Fibroblast of villous mesenchyme (primary cell): ENCODE measurements around the gene CASTOR1. TPM values are rescaled to one million over a fixed set of nuclear protein-coding genes. Genes with fewer than 3 reads are reported as not detected.
A peak's percentile ranks its signal among the peaks of the same experiment; 100 is the strongest.

Experiments
- DNase-seq: peaks from one replicate; pipeline ENCODE4 v3.0.0-alpha.2; 2010; ENCODE audit warnings: low read depth
- H3K4me3 ChIP-seq: 2 replicates; pipeline ENCODE4 v1.5.1; 2011; ENCODE audit warnings: low read depth, mild to moderate bottlenecking, low read length
- total RNA-seq: library from RNA; depleted of rRNA; stranded (reverse); fragments of >200 nt; gene quantifications from 2 replicates; pipeline ENCODE4 v1.2.3, GENCODE V29; 2012
- TF ChIP-seq, protein P1 (sequence below): IDR thresholded peaks from 2 replicates; pipeline ENCODE4 v1.5.1; 2012; ENCODE audit warnings: low read depth, mild to moderate bottlenecking, low read length; ENCODE audit not compliant: insufficient read depth

CASTOR1 gene
- total RNA-seq, 1 donor: 4.3 TPM

- TF ChIP-seq, protein P1, sequence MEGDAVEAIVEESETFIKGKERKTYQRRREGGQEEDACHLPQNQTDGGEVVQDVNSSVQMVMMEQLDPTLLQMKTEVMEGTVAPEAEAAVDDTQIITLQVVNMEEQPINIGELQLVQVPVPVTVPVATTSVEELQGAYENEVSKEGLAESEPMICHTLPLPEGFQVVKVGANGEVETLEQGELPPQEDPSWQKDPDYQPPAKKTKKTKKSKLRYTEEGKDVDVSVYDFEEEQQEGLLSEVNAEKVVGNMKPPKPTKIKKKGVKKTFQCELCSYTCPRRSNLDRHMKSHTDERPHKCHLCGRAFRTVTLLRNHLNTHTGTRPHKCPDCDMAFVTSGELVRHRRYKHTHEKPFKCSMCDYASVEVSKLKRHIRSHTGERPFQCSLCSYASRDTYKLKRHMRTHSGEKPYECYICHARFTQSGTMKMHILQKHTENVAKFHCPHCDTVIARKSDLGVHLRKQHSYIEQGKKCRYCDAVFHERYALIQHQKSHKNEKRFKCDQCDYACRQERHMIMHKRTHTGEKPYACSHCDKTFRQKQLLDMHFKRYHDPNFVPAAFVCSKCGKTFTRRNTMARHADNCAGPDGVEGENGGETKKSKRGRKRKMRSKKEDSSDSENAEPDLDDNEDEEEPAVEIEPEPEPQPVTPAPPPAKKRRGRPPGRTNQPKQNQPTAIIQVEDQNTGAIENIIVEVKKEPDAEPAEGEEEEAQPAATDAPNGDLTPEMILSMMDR: no peak
- no peak overlapping the region for H3K4me3 ChIP-seq
- no peak for DNase-seq
Observed at GRCh38 chr22:30265131-30265720, 24.1 kb downstream of the CASTOR1 start.

DNA sequence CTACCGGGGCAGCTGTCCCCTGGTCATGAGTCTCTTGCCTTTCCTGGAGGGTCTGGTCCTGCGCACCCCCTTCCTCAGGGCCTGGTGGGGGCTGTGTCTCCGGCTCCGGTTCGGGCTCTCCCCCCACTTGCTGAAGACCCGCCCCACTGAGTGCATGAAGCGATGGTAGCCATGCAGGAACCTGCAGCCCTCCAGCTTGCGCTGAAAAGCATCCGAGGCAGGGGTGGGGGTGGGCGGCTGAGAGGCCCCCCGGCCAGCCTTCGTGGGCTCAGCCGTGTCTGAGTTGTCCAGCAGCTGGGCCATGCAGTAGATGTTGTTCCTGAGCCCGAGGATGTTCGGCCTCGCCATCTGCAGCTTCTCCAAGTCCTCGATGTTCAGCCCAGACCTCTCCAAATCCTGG, 25.4 kb downstream of the CASTOR1 start:
- TF ChIP-seq, protein P1: no peak
- no peak for DNase-seq
- H3K4me3 ChIP-seq: no peak overlapping the region

DNA sequence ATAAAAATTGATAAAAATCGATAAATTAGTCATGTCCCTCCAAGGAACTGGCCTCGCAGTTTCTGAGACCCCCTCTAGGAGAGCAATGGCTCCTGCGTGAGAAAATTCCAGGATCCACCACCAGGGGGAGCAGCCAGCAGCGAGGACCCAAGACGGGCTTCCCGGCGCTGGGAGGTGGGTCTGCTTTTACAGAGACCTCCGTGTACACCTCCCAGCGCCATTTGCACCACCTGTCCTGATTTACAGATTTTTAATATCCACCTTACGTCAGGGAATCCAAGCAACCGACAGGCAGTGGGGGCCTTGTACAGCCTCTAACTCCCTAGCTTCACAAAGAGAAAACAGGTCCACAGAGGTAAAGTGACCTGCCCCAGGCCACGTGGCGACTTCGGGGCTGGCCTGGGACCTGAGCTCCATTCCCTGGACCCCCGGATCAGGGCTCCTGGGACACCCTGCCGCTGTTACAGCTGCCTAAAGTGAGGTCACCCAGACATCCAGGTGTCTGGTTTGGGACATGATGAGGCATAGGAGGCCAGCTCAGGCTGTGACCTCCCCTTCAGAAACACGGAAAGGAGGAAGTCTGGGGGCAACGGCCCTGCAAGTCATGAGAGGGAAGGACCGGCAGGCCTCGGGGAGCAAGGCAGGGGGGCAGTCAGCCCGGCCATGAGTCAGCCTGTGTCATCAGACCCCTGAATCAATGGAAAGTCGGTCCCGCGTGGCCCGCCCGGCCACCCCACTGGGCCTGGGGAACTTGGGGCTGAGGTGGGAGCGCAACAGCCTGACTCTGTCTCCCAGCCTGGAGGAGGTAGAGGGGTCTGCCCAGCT, 26.2 kb downstream of the CASTOR1 start:
- H3K4me3 ChIP-seq: peak overlapping the region; percentile 23
- peak; percentile 67 for DNase-seq
- TF ChIP-seq, protein P1: peak; percentile 90

- DNase-seq: no peak
- no peak overlapping the region for H3K4me3 ChIP-seq
- TF ChIP-seq, protein P1: no peak
Observed at GRCh38 chr22:30262112-30262511, 27.2 kb downstream of the CASTOR1 start.

GRCh38 chr22:30261134-30261533, 28.2 kb downstream of the CASTOR1 start:
- TF ChIP-seq, protein P1: no peak
- DNase-seq: no peak
- no peak overlapping the region for H3K4me3 ChIP-seq

DNA sequence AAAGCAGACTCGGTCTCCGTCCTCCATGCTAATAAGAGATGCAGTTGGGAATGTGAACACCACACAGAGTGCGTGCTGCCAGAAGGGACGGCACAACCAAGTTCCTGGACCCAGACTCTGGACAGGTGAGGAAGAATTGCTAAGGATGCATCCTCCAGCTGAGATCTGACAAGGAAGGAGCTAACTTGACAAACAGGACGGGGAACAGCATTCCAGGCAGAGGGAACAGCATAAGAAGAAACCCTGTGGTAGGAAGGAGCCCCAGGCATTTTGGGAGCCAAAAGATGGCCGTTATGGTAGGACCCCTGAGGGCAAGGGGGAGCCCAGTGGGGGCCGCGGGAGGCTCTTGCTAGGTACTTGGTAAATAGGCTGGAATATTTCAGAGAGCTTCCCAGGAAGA, 28.6 kb downstream of the CASTOR1 start:
- DNase-seq: no peak
- TF ChIP-seq, protein P1: no peak
- H3K4me3 ChIP-seq: no peak overlapping the region
